OCI-LY3 (cell line): Measurements from ENCODE around the gene DCST1.
A peak's percentile ranks its signal among the peaks of the same experiment; 100 is the strongest.

Source experiments
- H2AFZ ChIP-seq: fragments of 200-600, 300-600 bp; shearing (Covaris generic); 2 replicates; pipeline ENCODE4 v1.6.0; 2014; ENCODE audit warnings: antibody characterized with exemption, low read depth, low read length
- H3K27ac ChIP-seq: fragments of 200-600, 300-600 bp; sonication (generic); 2 replicates; pipeline ENCODE4 v1.5.1; 2014; ENCODE audit warnings: mild to moderate bottlenecking, low read length, moderate library complexity, mixed read lengths
- H3K27me3 ChIP-seq: fragments of 200-600, 300-600 bp; sonication (generic); 2 replicates; pipeline ENCODE4 v1.6.1; 2014; ENCODE audit warnings: low read depth, low read length, mixed read lengths
- H3K36me3 ChIP-seq: fragments of 200-600, 300-600 bp; sonication (generic); replicated peaks from 2 replicates; pipeline ENCODE3; 2014; ENCODE audit warnings: low read depth, low read length, mixed read lengths
- H3K4me1 ChIP-seq: fragments of 300-600, 200-600 bp; sonication (generic); 2 replicates; pipeline ENCODE4 v1.6.1; 2014; ENCODE audit warnings: low read length, mixed read lengths
- H3K4me2 ChIP-seq: fragments of 200-600, 300-600 bp; sonication (generic); 2 replicates; pipeline ENCODE4 v1.6.1; 2014; ENCODE audit warnings: low read length, mixed read lengths
- H3K4me3 ChIP-seq: fragments of 300-600, 200-600 bp; sonication (generic); 2 replicates; pipeline ENCODE4 v1.5.1; 2014; ENCODE audit warnings: antibody characterized with exemption, mild to moderate bottlenecking, low read length, moderate library complexity
- H3K79me2 ChIP-seq: fragments of 300-600, 200-600 bp; shearing (Covaris generic); 2 replicates; pipeline ENCODE4 v1.6.1; 2014; ENCODE audit warnings: mild to moderate bottlenecking, low read length, mixed read lengths
- H3K9ac ChIP-seq: fragments of 300-600, 200-600 bp; shearing (Covaris generic); 2 replicates; pipeline ENCODE4 v1.6.0; 2014; ENCODE audit warnings: mild to moderate bottlenecking, low read length, moderate library complexity
- H3K9me3 ChIP-seq: fragments of 200-600, 300-600 bp; shearing (Covaris generic); 2 replicates; pipeline ENCODE4 v1.6.1; 2014; ENCODE audit warnings: low read length, mixed read lengths; ENCODE audit not compliant: insufficient read depth
- H4K20me1 ChIP-seq: fragments of 200-600, 300-600 bp; sonication (generic); 2 replicates; pipeline ENCODE4 v1.6.1; 2016; ENCODE audit warnings: low read length, mixed read lengths; ENCODE audit not compliant: insufficient read depth
- EZH2phosphoT487 ChIP-seq: fragments of 200-600 bp; shearing (Covaris generic); IDR thresholded peaks from 2 replicates; pipeline ENCODE4 v1.6.1; 2018; ENCODE audit warnings: antibody characterized with exemption, mixed run types, low read depth
- TF ChIP-seq, protein P1 (sequence below): fragments of 200-600, 300-600 bp; sonication (generic); IDR thresholded peaks from 2 replicates; pipeline ENCODE4 v1.5.1; 2014; ENCODE audit warnings: antibody characterized with exemption, low read length, low read depth

DCST1 gene

GRCh38 chr1:155077758-155078445, 44.3 kb downstream of the DCST1 start:
- H3K27ac ChIP-seq = no peak overlapping the region
- peaks cover 21% of the 10 kb centered on the region for H3K27me3 ChIP-seq

GRCh38 chr1:155078469-155079209, 45.0 kb downstream of the DCST1 start, which contains the start of gene EFNA3:
TSS of gene EFNA3 (plus strand) at chr1:155078837. CDS start at chr1:155078942, 105 bp downstream.
- peaks cover 26% of the 10 kb centered on the region for H3K4me1 ChIP-seq
- H3K4me2 ChIP-seq = peak within 1 kb of the TSS; percentile 76
- H3K9ac ChIP-seq = peak within 1 kb of the TSS; percentile 32
- H3K27me3 ChIP-seq = peaks cover 21% of the 10 kb centered on the region
- TF ChIP-seq, protein P1, sequence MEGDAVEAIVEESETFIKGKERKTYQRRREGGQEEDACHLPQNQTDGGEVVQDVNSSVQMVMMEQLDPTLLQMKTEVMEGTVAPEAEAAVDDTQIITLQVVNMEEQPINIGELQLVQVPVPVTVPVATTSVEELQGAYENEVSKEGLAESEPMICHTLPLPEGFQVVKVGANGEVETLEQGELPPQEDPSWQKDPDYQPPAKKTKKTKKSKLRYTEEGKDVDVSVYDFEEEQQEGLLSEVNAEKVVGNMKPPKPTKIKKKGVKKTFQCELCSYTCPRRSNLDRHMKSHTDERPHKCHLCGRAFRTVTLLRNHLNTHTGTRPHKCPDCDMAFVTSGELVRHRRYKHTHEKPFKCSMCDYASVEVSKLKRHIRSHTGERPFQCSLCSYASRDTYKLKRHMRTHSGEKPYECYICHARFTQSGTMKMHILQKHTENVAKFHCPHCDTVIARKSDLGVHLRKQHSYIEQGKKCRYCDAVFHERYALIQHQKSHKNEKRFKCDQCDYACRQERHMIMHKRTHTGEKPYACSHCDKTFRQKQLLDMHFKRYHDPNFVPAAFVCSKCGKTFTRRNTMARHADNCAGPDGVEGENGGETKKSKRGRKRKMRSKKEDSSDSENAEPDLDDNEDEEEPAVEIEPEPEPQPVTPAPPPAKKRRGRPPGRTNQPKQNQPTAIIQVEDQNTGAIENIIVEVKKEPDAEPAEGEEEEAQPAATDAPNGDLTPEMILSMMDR = no peak
- H3K27ac ChIP-seq = no peak within 1 kb of the TSS
- no peak within 1 kb of the TSS; the same call in 1 of the 2 replicates for H2AFZ ChIP-seq
- H4K20me1 ChIP-seq = no peaks in the 10 kb centered on the region
- no peaks in the 10 kb centered on the region for H3K36me3 ChIP-seq
- no peaks in the 10 kb centered on the region for H3K79me2 ChIP-seq
- H3K9me3 ChIP-seq = no peaks in the 10 kb centered on the region
- H3K4me3 ChIP-seq = peak within 1 kb of the TSS; percentile 77

More at GRCh38 chr1:155077758-155078445, 44.3 kb downstream of the DCST1 start:
- H3K9ac ChIP-seq = peak overlapping the region; percentile 32
- no peaks in the 10 kb centered on the region for H3K9me3 ChIP-seq
- no peak overlapping the region; the same call in 1 of the 2 replicates for H2AFZ ChIP-seq
- peaks cover 25% of the 10 kb centered on the region; the same call in 1 of the 2 replicates for H3K4me1 ChIP-seq
- H3K4me2 ChIP-seq = peak overlapping the region; percentile 76
- no peaks in the 10 kb centered on the region for H4K20me1 ChIP-seq
- no peaks in the 10 kb centered on the region for H3K79me2 ChIP-seq
- no peak for TF ChIP-seq EZH2phosphoT487
- TF ChIP-seq, protein P1 = no peak
- no peaks in the 10 kb centered on the region for H3K36me3 ChIP-seq
- peak overlapping the region; percentile 77 for H3K4me3 ChIP-seq

- no peak for TF ChIP-seq EZH2phosphoT487
- TF ChIP-seq, protein P1 = no peak
- H3K4me1 ChIP-seq = peaks cover 31% of the 10 kb centered on the region
- no peaks in the 10 kb centered on the region for H3K36me3 ChIP-seq
- H3K79me2 ChIP-seq = no peaks in the 10 kb centered on the region
- H3K9ac ChIP-seq = peak overlapping the region; percentile 28; the same call in 1 of the 2 replicates
- no peaks in the 10 kb centered on the region for H3K9me3 ChIP-seq
- H3K4me2 ChIP-seq = peak overlapping the region; percentile 76
- H4K20me1 ChIP-seq = no peaks in the 10 kb centered on the region
- no peak overlapping the region for H2AFZ ChIP-seq
- H3K27ac ChIP-seq = no peak overlapping the region
- H3K27me3 ChIP-seq = peaks cover 21% of the 10 kb centered on the region
- H3K4me3 ChIP-seq = peak overlapping the region; percentile 77
These were observed 45.5 kb downstream of the DCST1 start for GRCh38 chr1:155079210-155079486.
